Measurements from ENCODE around the gene FAR1.

The FAR1 gene

DNA sequence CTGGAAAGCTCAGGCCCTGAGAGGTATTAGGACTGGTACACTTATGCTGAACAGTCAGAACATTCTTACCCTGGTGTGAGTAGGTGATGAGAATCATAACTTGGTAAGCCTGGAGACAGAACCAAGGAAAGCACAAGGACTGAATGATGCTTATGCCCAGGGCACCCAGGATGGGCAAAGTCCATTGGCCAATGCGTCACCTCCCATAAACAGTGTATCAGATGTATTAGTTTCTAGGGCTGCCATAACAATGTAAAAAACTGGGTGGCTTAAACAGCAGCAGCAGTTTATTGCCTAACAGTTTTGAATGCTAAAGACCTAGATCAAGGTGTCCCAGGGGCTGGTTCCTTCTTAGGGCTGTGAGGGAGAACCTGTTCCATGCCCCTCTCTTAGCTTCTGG, 107.0 kb downstream of the FAR1 start:
- no peak for DNase-seq (ENCODE audit: low read depth in 3 of 3, low spot score in 1 of 3)

DNA sequence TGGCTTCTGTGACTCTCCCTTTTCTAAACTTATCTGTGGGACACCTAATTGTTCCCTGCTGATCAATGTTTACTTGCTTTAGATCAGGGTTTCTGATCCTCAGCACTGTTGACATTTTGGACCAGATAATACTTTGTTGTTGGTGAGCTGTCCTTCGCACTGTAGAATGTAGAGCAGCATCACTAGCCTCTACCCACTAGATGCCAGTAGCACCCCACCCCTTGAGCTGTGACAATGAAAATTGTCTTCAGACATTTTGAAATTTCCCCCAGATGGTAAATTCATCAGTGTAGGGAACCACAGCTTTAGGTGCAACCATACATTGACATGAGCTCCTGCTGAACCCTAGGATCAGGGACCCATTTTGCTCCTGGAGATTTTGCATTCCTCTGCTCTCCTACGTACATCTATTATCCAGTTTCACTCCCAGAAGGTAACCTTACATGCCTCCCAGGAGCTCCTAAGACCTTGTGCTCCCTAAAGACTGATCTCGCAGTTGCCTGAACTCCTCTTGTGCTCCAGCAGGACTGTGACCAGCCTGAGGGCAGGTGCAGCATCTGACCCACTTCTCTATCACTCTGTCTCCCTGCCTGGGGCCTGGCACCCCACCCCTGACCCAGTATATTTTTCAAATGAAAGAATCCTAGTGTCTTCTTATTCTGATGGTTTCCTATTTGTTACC, 107.8 kb downstream of the FAR1 start:
- peak in 2 of 3 donors; percentile 9 to 11 for DNase-seq (ENCODE audit: low read depth in 3 of 3, low spot score in 1 of 3)

DNA sequence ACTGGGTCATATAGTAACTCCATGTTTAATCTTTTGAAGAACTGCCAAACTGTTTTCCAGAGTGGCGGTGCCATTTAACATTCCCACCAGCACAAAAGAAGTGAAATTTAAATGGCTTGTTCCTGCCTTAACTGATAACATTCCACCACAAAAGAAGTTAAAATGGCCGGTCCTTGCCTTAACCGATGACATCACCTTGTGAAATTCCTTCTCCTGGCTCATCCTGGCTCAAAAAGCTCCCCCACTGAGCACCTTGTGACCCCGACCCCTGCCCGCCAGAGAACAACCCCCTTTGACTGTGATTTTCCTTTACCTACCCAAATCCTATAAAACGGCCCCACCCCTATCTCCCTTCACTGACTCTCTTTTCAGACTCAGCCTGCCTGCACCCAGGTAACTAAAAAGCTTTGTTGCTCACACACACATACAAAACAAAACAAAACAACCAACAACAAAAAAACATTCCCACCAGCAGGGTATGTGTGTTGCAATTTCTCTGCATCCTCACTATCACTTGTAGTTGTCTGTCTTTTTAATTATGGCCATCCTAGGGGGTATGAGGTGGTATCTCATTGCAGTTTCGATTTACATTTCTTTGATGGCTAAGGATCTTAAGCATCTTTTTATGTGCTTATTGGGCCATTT, 109.0 kb downstream of the FAR1 start:
- DNase-seq (ENCODE audit: low read depth in 3 of 3, low spot score in 1 of 3): no peak

DNA sequence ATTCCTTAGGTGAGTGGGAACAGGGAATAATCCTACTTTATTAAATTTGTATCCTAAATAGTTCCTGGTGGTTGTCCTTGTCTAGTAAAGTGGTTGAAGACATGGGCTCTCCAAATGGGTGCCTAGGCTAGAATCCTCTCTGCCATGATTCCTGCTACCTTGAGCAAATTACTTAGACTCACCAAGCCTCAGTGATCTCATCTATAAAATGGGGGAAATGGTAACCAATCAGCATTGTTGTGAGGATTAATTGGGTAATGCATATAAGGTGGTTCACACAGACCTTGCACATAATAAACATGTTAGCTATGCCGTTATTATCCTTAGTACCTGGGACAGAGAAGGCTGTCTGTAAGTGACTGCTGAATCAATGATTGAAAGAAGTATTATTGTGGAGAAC, 109.9 kb downstream of the FAR1 start:
- no peak for DNase-seq (ENCODE audit: low read depth in 3 of 3, low spot score in 1 of 3)

DNA sequence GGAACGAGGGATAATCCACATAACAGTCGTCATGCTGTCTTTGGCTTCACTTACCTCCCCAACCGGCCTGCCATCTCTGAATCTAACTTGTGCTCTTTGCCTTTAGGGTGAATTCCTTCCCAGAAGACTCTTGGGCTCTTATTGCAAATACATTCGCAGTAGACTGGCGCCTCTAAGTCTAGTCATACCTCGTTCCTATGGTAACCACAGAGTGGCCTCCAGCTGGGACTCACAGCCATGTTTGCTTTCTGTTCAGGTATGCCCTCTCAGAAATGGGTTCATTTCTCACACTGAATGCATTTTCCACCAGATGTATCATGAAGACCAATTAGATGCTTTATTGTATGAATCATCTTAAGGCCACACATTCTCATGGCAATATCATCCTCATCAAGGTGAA, 112.7 kb downstream of the FAR1 start:
- no peak for DNase-seq (ENCODE audit: low read depth in 3 of 3, low spot score in 1 of 3)

Measured in stimulated activated CD4-positive, alpha-beta T cell treated with anti-CD3 and anti-CD28 coated beads, TNF-alpha, amount 100 ng/mL, for 1 hour (primary cell).